NCI-H2227 (cell line): ENCODE measurements around the gene SMPD4.
"Not testable (repeated sequence)": the region's sequence is repeated elsewhere in the genome, so short reads cannot be mapped to it uniquely, and the experiment has no call there.

Experiments
- DNase-seq: peaks from one replicate; lab custom pipeline; 2025; ENCODE audit not compliant: unreplicated experiment; lab: John Stamatoyannopoulos, UW

SMPD4 gene

DNA sequence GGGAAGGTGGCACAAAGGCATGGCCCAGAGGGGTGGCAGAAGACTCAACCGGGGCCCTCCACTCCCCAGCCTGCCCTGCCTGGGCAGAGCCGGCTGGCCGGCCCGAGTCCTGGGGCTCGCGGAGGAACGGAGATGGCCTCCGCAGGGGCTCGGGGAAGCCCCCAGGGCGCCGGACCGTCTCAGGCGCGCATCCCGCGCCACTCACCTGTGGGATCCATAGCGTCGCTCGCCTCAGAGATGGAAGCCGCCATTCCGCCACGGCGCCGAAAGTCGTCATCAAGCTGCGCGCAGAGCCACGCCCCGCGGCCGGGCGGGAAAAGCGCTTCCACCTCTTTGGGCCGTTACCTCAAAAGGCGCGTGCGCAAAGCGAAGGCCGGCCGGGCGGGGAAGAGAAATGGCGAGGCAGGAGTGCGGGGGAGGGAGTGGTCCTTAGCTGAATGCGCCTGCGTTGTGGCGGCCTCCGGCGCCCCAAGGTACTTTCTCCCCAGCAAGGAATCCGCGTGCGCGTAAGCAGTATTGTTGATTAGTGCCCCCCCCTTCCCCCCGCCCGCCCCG, at the start of gene SMPD4:
Gene SMPD4 (minus strand): TSS at position 278 of the 555 bp plus-strand sequence. CDS start 5,010 bp downstream, outside the sequence.
- peak; percentile 100 for DNase-seq

GRCh38 chr2:130230907-130231306, 49.5 kb upstream of the SMPD4 start:
- not testable (repeated sequence) for DNase-seq

DNA sequence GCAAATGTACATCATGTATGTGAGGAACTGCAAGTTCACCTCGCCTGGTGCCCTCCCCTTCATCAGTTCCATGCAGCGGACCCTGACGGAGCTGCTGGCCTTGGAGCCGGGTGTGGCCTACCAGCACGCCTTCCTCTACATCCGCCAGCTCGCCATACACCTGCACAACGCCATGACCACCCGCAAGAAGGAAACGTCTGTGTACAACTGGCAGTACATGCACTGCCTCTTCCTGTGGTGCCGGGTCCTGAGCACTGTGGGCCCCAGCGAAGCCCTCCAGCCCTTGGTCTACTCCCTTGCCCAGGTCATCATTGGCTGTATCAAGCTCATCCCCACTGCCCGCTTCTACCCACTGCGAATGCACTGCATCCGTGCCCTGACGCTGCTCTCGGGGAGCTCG, 49.0 kb upstream of the SMPD4 start:
- not testable (repeated sequence) for DNase-seq

- DNase-seq, result not testable (repeated sequence)
Measured at GRCh38 chr2:130229161-130229510, 47.7 kb upstream of the SMPD4 start.

- not testable (repeated sequence) for DNase-seq
Measured at GRCh38 chr2:130228467-130229160, 47.2 kb upstream of the SMPD4 start.

GRCh38 chr2:130228005-130228404, 46.6 kb upstream of the SMPD4 start:
- not testable (repeated sequence) for DNase-seq

- not testable (repeated sequence) for DNase-seq
Measured at GRCh38 chr2:130222523-130222922, 41.1 kb upstream of the SMPD4 start.

DNA sequence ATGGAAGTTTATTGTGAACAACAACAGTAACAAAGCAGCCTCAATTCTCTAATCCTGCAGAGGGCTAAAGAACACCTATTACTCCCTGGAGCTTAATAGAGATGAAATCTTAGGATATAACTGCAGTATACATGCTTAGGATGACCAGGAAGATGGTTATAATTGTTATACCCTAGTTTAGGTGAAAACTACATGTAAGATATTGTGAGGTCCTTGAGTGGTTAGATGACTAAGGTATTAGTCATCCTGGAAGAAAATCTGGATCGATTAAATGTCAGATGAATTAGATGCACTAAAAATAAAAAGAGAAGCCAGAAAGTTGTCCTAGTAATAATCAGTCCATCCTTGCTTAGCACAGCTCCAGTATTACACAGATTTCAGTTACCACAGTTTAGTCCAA, 39.1 kb upstream of the SMPD4 start:
- DNase-seq, result not testable (repeated sequence)

DNA sequence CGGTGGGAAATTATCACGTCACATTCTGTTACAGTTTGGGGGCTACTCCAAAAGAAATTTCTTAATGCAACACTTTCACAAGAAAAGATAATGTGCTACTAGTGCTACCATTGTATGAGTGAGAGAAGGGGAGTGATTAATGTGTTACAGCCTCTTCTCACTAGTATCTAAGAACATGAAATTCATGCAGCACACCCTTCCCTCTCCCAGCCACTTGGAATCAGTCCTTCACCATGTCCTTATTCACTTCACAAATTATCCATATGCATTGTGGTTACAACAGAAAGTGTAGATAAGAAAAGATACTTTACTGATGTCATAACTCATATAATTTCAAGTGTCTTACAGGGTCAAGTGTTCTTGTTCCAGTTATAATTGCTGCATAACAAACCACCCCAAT, 37.7 kb upstream of the SMPD4 start:
- DNase-seq, result not testable (repeated sequence)

DNA sequence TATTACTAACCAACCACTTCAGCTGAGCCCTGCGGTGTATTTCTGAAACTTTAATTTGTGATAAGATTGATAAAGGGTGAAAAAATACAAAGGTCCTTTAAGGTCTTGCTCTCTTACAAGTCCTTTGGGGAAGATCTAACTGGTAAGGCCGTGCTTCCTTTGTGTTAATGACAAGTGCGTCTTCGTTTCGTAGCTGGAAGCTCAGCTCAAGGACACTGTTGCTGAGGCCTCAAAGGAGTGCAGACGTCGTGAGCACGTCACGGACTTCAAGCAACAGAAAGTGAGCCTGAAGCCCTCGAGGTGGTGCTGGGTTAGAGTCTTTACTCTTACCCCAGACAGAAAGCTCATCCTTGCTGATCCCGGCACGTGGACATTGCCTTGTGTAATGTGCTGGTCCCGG, 25.6 kb upstream of the SMPD4 start:
- not testable (repeated sequence) for DNase-seq

DNA sequence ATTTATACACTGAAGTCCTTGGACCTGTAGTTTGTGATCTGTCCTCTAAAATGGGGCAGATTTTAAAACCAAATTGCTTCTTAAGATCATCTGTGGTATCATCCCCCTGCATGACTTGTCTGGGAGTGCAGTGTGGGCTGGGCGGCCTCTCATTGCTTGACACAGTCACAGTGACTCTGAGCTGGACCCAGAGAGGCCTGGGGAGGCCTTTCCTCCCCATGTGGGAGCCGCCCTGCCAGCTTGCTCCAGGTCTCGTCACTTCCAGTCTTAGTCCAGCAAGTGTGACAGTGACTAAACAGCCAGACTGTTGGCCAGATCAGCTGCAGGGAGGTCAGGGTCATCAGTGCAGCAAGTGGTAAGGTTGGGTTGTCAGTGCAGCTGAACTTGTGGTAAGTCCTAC, 21.7 kb upstream of the SMPD4 start:
- not testable (repeated sequence) for DNase-seq

GRCh38 chr2:130202518-130202917, 21.1 kb upstream of the SMPD4 start:
- not testable (repeated sequence) for DNase-seq

DNA sequence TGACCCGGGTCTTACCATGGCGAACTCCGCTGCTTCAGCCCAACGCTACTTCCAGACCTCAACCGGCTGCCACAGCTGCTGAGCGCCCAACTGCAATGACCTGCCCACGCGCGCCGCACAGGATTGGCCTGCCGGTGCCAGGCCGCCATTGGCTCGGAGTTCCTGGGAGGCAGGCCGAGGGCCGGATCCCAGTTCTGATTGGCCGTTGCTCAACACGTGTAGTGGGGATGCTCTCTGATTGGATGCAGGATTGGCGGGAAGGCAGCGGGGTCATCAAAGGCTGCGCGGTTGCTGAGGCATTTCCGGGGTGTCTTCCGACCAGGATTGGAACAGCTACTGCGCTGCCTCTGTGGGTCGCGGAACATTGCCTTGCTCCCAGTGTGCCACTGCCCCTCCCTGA, 16.9 kb upstream of the SMPD4 start, which contains the start of gene TUBA3E:
Gene TUBA3E (minus strand): TSS at position 97 of the 400 bp plus-strand sequence. CDS start 79 bp downstream, at position 18.
- no peak for DNase-seq

DNA sequence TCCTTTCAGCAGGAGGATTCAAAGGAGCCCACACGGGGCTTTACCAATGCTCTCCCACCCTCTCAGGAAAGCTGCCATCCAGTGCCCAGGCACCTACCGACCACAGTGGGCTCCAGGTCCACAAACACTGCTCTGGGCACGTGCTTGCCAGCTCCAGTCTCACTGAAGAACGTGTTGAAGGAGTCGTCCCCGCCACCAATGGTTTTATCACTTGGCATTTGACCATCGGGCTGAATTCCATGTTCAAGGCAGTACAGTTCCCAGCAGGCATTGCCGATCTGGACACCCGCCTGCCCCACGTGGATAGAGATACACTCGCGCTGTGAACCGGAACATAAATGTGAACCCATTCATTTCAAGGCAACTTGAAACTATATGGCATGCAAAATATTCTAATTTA, 14.7 kb upstream of the SMPD4 start:
- not testable (repeated sequence) for DNase-seq

DNA sequence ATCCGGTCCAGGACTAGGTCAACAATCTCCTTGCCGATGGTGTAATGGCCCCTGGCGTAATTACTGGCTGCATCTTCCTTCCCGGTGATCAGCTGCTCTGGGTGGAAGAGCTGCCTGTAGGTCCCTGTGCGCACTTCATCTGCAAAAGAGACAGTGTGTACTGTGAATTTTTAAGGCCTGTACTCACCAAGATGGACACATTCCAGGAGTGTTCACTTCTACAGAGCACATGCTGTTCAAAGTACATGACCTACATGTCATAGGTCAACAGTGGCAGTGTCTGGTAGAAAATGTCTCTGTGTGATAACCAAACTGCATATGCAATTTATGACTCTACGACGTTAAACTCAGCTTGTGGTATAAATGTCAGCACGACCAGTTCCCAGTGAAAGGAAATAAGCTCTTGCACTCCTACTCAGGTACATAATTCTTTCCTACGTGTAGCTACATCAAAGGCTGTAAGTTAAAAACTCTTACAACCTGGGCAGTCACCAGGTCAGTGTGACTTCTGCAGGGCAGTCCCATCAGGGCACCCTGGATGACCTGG, 13.8 kb upstream of the SMPD4 start:
- DNase-seq, result not testable (repeated sequence)

DNA sequence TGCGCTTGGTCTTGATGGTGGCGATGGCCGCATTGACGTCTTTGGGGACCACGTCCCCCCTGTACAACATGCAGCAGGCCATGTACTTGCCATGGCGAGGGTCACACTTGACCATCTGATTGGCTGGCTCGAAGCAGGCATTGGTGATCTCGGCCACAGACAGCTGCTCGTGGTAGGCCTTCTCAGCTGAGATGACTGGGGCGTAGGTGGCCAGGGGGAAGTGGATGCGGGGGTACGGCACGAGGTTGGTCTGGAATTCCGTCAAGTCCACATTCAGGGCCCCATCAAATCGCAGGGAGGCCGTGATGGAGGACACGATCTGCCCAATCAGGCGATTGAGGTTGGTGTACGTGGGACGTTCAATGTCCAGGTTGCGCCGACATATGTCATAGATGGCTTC, 12.4 kb upstream of the SMPD4 start:
- DNase-seq, result not testable (repeated sequence)

GRCh38 chr2:130192451-130192850, 11.0 kb upstream of the SMPD4 start:
- not testable (repeated sequence) for DNase-seq

GRCh38 chr2:130191319-130191718, 9.9 kb upstream of the SMPD4 start:
- not testable (repeated sequence) for DNase-seq

DNA sequence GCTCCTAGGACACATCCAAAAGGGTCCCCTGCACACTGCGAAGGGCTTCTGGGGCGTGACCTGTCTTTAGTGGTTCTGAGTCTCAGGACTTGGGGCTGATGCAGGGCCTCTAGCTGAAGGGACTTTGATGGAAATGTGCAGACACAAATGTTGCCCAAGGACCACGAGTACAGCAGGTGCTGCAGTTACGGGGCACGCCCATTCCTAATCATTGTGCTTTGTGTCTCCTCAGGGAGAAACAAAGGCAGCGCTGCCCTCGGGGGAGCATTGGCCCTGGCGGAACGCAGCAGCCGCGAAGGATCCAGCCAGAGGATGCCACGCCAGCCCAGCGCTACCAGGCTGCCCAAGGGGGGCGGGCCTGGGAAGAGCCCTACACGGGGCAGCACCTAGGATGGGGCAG, 8.8 kb upstream of the SMPD4 start:
- no peak for DNase-seq

- DNase-seq, result not testable (repeated sequence)
Measured at GRCh38 chr2:130188958-130189357, 7.6 kb upstream of the SMPD4 start.

DNA sequence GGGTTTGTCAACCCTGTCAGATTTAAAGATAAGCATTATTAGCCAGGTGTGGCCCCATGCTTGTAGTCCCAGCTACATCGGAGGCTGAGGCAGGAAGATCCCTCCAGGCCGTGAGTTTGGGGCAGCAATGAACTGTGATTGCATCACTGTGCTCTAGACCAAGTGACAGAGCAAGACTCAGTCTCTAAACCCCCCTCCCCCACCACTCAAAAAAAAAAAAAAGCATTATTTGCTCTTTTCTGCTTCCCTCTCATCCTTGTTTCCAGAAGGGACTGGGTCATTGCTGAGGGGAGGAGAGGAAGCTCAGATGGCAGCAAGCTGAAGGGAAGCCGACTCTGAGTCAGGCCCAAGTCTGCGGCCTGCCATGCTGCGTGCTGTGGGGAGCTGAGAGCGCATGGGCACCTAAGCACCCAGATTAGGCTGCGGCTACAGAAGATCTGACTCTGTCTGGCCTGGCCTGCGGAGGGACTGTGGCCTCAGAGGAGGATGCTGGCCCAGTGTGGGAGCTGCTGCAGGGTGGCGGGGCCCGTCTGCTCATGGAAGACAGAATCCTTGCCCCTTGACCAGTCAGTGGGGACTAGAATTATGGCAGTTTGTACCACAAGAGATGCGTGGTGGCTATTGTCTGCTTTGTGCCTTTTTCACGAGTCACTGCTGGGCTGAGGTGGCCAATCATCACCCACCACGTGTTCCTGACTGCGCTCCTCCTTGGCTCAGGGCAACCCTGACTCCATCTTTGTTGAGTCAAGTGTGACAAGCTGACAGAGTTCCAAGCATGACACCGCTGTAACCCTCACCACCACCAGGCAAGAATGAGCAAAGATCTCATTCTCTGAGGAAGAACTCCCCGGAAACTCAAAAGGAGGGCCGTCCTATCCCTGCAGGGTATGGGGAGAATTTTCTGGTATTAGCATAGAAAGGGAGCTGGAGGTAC, 6.7 kb upstream of the SMPD4 start:
- DNase-seq, result not testable (repeated sequence)
